GM04503 (cell line): ENCODE data around the gene DHDH.
A peak's percentile ranks its signal among the peaks of the same experiment; 100 is the strongest.
"Not testable (repeated sequence)": the region's sequence is repeated elsewhere in the genome, so short reads cannot be mapped to it uniquely, and the experiment has no call there.

Experiments
- DNase-seq: peaks from one replicate; pipeline ENCODE4 v3.0.0-alpha.2; 2012; ENCODE audit warnings: low read depth

The DHDH gene

DNA sequence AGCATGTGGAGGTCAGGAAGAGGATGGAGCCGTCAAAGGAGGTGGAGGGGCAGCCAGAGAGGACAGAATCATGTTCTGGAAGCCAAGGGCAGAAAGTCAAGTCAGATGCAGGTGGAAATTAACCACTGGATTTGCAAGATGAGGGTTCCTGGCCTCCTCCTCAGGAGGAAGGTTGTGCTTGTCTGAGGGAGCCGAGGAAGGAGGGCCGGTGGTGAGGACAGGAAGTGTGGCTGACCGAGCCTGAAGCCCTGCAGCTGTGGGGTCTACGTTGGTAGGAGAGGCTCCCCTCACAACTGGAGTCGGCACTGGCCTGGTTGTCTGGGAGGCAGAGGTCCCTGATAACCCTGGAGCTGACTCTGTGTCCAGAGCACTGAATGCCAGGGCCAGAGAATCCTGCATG is 15.4 kb upstream of the DHDH start:
- DNase-seq, result no peak

DNA sequence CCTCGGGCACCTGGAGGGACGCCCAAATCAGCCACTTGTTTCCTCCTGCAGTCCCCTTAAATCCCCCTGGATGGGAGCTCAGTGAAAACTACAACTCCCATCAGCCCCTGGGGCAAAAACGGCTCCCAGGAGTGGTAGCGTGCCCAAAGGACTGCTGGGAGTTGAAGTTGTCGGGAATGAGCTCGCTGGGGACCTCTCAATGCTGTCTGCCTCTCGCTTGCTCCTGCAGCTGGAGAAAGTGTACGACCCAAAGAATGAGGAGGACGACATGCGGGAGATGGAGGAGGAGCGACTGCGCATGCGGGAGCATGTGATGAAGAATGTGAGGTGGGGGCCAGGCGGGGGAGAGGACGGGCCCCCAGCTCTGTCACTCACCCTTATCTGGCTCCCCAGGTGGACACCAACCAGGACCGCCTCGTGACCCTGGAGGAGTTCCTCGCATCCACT is 14.7 kb upstream of the DHDH start:
- no peak for DNase-seq

DNA sequence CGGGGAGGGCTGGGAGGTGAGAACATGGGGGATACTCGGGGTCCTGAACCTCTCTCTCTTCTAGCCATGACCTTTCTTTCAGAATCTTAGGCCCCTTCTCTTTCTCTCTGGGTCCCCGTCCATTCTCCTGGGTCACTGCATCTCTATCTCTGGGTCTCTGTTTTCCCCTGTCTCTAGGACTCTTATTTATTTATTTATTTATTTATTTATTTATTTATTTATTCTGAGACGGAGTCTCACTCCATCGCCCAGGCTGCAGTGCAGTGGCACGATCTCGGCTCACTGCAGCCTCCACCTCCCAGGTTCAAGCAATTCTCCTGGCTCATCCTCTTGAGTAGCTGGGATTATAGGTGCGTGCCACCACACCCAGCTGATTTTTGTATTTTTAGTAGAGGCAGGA is 14.2 kb upstream of the DHDH start:
- DNase-seq, result not testable (repeated sequence)

GRCh38 chr19:48920949-48921348 is 12.6 kb upstream of the DHDH start:
- DNase-seq, result no peak

DNA sequence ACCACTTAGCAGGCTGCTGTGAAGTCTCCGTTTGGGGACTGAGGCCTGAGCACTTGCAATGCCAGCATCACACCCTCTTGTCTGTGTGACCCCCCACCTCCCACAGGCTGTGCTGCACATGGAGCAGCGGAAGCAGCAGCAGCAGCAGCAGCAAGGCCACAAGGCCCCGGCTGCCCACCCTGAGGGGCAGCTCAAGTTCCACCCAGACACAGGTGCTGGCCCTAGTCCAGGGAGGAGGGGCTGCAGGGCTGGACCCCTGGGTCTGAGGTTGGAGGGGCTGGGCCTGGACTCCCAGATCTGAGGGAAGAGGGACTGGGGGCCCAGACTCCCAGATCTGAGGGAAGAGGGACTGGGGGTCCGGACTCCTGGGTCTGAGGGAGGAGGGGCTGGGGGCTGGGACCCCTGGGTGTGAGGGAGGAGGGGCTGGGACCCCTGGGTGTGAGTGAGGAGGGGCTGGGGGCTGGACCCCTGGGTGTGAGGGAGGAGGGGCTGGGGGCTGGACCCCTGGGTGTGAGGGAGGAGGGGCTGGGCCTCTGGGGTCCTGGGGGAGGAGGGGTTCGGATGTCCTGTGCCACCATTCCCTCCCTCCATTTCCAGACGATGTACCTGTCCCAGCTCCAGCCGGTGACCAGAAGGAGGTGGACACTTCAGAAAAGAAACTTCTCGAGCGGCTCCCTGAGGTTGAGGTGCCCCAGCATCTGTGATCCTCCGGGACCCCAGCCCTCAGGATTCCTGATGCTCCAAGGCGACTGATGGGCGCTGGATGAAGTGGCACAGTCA is 11.6 kb upstream of the DHDH start:
- DNase-seq, result no peak

DNA sequence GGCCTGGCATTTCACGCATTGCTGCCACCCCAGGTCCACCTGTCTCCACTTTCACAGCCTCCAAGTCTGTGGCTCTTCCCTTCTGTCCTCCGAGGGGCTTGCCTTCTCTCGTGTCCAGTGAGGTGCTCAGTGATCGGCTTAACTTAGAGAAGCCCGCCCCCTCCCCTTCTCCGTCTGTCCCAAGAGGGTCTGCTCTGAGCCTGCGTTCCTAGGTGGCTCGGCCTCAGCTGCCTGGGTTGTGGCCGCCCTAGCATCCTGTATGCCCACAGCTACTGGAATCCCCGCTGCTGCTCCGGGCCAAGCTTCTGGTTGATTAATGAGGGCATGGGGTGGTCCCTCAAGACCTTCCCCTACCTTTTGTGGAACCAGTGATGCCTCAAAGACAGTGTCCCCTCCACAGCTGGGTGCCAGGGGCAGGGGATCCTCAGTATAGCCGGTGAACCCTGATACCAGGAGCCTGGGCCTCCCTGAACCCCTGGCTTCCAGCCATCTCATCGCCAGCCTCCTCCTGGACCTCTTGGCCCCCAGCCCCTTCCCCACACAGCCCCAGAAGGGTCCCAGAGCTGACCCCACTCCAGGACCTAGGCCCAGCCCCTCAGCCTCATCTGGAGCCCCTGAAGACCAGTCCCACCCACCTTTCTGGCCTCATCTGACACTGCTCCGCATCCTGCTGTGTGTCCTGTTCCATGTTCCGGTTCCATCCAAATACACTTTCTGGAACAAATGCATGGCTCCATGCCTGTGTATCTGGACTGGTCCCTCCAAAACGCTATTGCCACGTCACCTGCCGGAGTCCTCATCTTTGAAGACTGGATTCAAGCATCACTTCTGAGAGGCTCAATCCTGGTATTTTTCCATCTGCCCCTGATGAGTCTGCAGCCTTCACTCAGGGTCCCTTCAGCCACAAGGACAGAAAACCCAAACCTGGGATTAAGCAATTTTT is 10.7 kb upstream of the DHDH start:
- DNase-seq, result no peak

DNA sequence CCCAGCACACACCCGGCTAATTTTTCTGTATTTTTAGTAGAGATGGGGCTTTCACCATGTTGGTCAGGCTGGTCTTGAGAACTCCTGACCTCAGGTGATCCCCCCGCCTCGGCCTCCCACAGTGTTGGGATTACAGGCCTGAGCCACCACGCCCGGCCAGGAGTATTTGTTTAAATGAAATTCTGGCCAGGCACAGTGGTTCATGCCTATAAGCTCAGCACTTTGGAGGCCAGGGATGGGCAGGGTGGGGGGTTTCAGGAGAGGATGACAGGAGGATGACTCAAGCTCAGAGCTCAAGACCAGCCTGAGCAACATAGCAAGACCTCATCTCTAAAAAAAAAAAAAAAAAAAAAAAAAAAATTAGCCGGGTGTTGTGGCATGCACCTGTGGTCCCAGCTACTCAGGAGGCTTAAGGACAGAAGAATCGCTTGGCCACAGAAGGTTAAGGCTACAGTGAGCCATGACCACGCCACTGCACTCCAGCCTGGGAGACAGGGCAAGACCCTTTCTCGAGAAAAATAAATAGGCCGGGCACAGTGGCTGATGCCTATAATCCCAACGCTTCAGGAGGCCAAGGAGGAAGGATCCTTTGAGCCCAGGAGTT is 8.2 kb upstream of the DHDH start:
- peak; percentile 62 for DNase-seq

DNA sequence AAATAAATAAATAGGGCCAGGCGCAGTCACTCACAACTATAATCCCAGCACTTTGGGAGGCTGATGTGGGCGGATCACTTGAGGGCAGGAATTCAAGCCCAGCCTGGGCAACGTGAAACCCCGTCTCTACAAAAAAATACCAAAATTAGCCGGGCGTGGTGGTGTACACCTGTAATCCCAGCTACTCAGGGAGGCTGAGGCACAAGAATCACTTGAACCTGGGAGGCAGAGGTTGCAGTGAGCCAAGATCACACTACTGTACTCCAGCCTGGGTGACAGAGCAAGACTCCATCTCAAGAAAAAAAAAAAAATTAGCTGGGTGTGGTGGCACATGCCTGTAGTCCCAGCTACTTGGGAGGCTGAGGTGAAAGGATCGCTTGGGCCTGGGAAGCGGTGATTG is 7.6 kb upstream of the DHDH start:
- DNase-seq, result not testable (repeated sequence)

DNA sequence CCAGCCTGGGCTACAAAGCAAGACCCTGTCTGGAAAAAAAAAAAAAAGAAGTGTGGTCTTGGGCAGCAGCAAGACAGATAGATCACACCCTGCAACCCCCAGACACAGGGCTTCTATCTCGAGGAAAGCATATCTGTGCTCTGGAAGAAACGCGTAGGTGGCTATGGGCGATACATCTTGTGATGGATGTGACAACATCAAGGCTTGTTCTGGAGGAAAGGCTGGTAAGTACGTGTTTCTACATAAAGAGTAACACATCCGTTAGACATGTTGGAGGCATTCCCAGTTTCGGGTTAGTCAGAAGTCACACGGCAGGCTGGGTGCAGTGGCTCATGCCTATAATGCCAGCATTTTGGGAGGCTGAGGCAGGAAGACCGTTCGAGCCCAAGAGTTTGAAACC is 6.6 kb upstream of the DHDH start:
- peak; percentile 91 for DNase-seq

- not testable (repeated sequence) for DNase-seq
These were observed 5.8 kb upstream of the DHDH start for GRCh38 chr19:48927692-48928091.

GRCh38 chr19:48928164-48929025 is 5.1 kb upstream of the DHDH start:
- DNase-seq, result no peak

- DNase-seq, result no peak
These were observed 1.3 kb downstream of the DHDH start for GRCh38 chr19:48934837-48935236.

- no peak for DNase-seq
These were observed 2.4 kb downstream of the DHDH start for GRCh38 chr19:48935864-48936263.

- DNase-seq, result no peak
These were observed 4.8 kb downstream of the DHDH start for GRCh38 chr19:48938256-48938655.

- no peak for DNase-seq
These were observed 7.4 kb downstream of the DHDH start for GRCh38 chr19:48940902-48941301.

GRCh38 chr19:48943081-48943480 is 9.6 kb downstream of the DHDH start:
- DNase-seq, result no peak

DNA sequence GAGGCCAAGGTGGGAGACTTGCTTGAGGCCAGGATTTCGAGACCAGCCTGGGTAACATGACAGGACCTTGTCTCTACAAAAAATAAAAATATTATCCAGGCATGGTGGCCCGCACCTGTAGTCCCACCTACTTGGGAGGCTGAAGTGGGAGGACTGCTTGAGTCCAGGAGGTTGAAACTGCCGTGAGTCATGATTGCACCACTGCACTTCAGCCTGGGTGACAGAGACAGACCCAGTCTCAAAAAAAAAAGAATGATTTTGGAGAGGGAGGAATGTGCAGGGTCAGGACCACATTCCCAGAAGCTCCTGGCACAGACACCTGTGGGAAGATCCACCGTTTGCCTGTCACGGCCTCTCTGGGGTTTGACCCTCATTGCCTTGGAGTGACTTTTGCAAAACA is 11.9 kb downstream of the DHDH start:
- no peak for DNase-seq

GRCh38 chr19:48945817-48946216 is 12.3 kb downstream of the DHDH start:
- no peak for DNase-seq

DNA sequence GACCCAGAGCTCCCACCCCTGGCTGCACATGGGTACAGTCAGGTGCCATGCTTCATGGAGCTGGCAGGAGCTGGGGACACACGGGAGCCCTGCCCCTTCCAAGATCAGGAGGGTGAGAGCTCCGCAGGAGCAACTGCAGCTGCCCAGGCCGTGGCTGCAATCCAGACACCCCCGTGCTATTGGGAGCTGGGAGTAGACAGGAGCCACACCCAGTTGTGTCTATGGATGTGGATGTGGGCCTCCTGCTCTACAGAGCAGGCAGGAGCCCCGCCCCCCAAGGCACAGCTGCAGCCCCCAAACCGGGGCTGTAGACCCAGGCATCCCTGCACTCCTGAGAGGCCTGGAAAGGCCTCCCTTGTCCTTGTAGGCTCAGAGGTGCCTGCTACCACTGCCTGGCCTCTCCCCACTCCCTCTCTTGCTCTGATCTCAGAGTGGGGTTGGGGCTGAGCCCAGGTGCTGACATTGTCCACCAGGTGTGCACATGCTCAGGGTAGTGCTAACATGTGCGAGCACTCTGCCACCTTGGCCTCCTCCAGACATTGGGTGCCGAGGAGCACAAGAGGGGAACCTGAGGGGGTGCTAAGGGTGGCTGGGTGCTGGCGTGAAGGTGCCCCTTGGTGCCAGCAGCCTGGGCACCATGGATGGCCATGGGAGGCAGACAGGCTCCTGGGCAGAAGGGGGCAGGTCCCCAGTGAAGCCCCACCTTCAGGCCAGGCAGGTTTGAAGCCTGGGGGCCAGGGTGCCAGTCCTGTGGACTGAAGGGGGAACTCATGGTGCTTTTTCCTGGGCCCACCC is 13.2 kb downstream of the DHDH start:
- DNase-seq, result no peak

GRCh38 chr19:48947258-48947542 is 13.7 kb downstream of the DHDH start:
- DNase-seq, result no peak

- no peak for DNase-seq
These were observed 16.7 kb downstream of the DHDH start for GRCh38 chr19:48950159-48950558.
